Fibroblast of the aortic adventitia (primary cell): Measurements from ENCODE around the gene PTPRR. TPM values are rescaled to one million over a fixed set of nuclear protein-coding genes. Genes with fewer than 3 reads are reported as not detected.

Experiments used
- DNase-seq: peaks from one replicate; pipeline ENCODE4 v3.0.0-alpha.2; 2010; ENCODE audit warnings: low read depth
- H3K4me3 ChIP-seq: 2 replicates; pipeline ENCODE4 v1.5.1; 2011; ENCODE audit warnings: low read depth, mild to moderate bottlenecking, control low read depth, low read length, moderate library complexity
- CTCF ChIP-seq: IDR thresholded peaks from 2 replicates; pipeline ENCODE4 v1.5.1; 2011; ENCODE audit warnings: mild to moderate bottlenecking, low read length, control low read depth, inconsistent platforms; ENCODE audit not compliant: insufficient read depth
- total RNA-seq: library from RNA; depleted of rRNA; stranded (reverse); fragments of >200 nt; gene quantifications from 2 replicates; pipeline ENCODE4 v1.2.3, GENCODE V29; 2012; ENCODE audit warnings: low replicate concordance

The PTPRR gene
- total RNA-seq, 1 donor: 1.4 TPM

GRCh38 chr12:70711831-70712230, 208.7 kb downstream of the PTPRR start:
- DNase-seq: no peak
- no peak overlapping the region for H3K4me3 ChIP-seq
- no peak for TF ChIP-seq CTCF

DNA sequence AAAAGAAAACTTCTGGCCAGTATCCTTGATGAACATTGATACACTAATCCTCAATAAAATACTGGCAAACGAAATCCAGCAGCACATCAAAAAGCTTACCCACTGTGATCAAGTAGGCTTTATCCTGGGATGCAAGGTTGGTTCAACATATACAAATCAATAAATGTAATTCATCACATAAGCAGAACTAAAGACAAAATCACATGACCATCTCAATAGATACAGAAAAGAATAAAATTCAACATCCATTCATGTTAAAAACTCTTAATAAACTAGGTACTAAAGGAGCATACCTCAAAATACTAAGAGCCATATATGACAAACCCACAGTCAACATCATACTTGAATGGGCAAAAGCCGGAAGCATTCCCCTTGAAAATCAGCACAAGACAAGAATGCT, 211.5 kb downstream of the PTPRR start:
- H3K4me3 ChIP-seq: no peak overlapping the region
- no peak for TF ChIP-seq CTCF
- no peak for DNase-seq

DNA sequence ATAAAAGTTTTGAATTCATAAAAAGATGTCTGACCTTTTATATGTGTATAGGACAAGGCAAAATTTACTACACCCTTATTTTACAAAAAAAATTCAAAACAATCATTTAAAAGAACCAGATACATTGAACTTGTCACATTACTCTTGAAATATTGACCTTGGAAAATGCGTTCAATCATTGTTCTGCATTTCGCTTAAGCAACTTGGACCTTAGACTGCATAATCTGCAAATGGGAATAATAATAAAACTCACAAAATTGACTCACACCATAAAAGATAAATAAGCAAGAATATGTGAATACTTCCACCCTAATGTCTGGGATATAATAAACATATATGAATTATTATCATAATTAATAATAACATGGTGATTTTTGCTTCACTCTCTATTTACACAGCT, 213.9 kb downstream of the PTPRR start:
- TF ChIP-seq CTCF: no peak
- DNase-seq: no peak
- no peak overlapping the region for H3K4me3 ChIP-seq

DNA sequence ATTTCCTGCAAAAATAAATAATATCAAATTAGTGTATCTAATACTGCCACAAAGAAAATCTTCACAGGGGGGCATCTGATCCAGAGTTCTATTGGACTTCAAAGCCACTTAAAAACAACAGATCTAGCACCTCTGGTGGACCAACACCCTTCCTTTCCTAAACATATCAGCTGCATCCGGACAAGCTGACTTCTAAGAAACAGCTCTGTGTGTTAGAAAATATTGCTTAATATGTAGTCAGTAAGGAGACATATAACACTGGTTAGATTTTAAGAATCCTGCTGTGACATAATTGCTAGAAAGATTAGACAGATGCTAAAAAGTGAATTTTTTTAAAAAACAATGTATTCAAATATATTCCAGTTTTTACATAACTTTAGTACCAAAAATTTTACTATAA, 222.2 kb downstream of the PTPRR start:
- no peak for TF ChIP-seq CTCF

GRCh38 chr12:70695361-70696023, 225.0 kb downstream of the PTPRR start:
- no peak overlapping the region for H3K4me3 ChIP-seq
- DNase-seq: no peak
- TF ChIP-seq CTCF: no peak

More for the DNA sequence above, 222.2 kb downstream of the PTPRR start:
- no peak overlapping the region for H3K4me3 ChIP-seq
- DNase-seq: no peak

DNA sequence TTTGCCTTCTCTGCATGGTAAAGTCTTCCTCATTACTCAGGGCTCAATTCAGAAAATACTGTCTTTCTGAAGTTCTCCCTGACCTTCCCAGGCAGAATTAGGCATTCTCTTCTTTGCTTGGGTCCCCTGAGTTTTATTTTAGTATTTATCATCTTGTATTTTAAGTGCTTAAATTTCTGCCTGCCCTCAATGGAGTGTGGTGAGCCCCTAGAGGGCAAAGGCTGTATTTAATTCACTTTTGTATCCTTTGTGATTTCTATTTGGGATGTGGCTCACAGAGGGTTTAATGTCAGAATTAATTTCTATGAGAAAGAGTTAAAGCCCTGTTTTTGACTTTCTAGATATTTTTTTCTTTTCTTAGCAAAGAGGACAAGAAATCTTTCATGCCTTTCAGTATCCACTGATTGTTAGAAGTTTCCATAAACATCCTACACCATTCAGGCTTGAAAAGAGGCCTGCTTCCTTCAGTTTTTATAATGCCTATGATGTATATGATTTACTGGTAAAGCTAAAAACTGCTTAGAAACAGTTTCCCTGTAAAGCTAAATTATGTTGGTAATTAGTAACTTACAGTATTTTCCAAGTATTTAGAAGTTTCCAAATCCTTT, 227.8 kb downstream of the PTPRR start:
- DNase-seq: peak; percentile 68
- TF ChIP-seq CTCF: peak; percentile 75

More for the DNA sequence above, 227.8 kb downstream of the PTPRR start:
- H3K4me3 ChIP-seq: no peak overlapping the region
